Measurements from ENCODE around the gene CD79B.
"Not testable (repeated sequence)": the region's sequence is repeated elsewhere in the genome, so short reads cannot be mapped to it uniquely, and the experiment has no call there.

DNA sequence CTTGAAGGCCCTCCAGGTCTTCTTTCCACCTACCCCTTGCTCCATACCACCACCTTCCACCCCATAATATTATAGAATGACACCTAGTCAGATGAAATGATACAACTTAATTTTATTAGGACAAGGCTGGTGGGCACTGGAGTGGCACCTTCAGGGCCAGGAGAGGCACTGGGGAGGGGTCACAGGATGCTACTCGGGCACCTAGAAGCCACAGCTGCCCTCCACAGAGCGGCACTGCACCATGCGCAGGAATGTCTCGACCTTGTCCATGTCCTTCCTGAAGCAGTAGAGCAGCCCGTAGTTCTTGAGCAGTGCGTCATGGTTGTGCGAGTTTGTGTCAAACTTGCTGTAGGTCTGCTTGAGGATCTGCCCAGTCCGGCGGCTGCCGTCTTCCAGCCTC, 37.3 kb downstream of the CD79B start:
- TF ChIP-seq, protein P1, sequence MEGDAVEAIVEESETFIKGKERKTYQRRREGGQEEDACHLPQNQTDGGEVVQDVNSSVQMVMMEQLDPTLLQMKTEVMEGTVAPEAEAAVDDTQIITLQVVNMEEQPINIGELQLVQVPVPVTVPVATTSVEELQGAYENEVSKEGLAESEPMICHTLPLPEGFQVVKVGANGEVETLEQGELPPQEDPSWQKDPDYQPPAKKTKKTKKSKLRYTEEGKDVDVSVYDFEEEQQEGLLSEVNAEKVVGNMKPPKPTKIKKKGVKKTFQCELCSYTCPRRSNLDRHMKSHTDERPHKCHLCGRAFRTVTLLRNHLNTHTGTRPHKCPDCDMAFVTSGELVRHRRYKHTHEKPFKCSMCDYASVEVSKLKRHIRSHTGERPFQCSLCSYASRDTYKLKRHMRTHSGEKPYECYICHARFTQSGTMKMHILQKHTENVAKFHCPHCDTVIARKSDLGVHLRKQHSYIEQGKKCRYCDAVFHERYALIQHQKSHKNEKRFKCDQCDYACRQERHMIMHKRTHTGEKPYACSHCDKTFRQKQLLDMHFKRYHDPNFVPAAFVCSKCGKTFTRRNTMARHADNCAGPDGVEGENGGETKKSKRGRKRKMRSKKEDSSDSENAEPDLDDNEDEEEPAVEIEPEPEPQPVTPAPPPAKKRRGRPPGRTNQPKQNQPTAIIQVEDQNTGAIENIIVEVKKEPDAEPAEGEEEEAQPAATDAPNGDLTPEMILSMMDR (conservative IDR thresholded peaks at IDR 0.05; ENCODE audit: low read length), result not testable (repeated sequence)
- TF ChIP-seq EZH2phosphoT487 (IDR thresholded peaks at IDR 0.05; ENCODE audit: borderline replicate concordance, low read depth, low read length), result not testable (repeated sequence)

Measured in OCI-LY7 (cell line).